HCT116 (cell line): ENCODE measurements around the gene DOCK11. TPM values are rescaled to one million over a fixed set of nuclear protein-coding genes. Genes with fewer than 3 reads are reported as not detected.

Experiments
- ATAC-seq: fragments of 200-7000 bp; cut with Tn5 transposase; 2 replicates; pipeline ENCODE4 v1.9.1; 2020; ENCODE audit warnings: mild to moderate bottlenecking, moderate library complexity
- BruUV-seq: library from RNA; stranded (reverse); fragments of 400-500 nt; replicated peaks from 2 replicates; lab custom pipeline; 2021; lab: Mats Ljungman, UMichigan
- CTCF ChIA-PET: fragments of 300-600 bp; sonication (Branson Sonifier 250); formaldehyde crosslinking; loops from one replicate; lab custom pipeline; 2021; ENCODE audit warnings: antibody characterized with exemption; lab: Charles Lee
- POLR2A ChIA-PET: fragments of 300-600, 350-600 bp; sonication (Branson Sonifier 250); formaldehyde crosslinking; loops from one replicate; lab custom pipeline; 2021; ENCODE audit warnings: antibody characterized with exemption; lab: Charles Lee
- RAD21 ChIA-PET, 2 experiments: fragments of 300-600 bp; sonication (Branson Sonifier 250); formaldehyde crosslinking; loops; one replicate each; lab custom pipeline; 2023; ENCODE audit warnings: low total read pairs in 2 of 2; ENCODE audit not compliant: uncharacterized antibody in 2 of 2, unreplicated experiment in 2 of 2, low non-redundant PET in 1 of 2; lab: Charles Lee
- DNase-seq: peaks from one replicate; pipeline ENCODE4 v3.0.0-alpha.2; 2010; ENCODE audit warnings: low read depth, low spot score
- H2AFZ ChIP-seq: fragments of 200-600 bp; shearing (Covaris generic), sonication (generic); 2 replicates; pipeline ENCODE4 v1.6.1; 2017; ENCODE audit warnings: low read depth, mixed run types, mixed read lengths, antibody characterized with exemption, low read length; ENCODE audit not compliant: poor library complexity, severe bottlenecking
- H3K27ac ChIP-seq: 2 replicates; pipeline ENCODE4 v1.5.1; 2012; ENCODE audit warnings: low read depth, low read length
- H3K27me3 ChIP-seq: fragments of 200-600 bp; sonication (generic); 2 replicates; pipeline ENCODE4 v1.6.1; 2016; ENCODE audit warnings: mixed run types, low read length, mixed read lengths; ENCODE audit not compliant: insufficient read depth
- H3K36me3 ChIP-seq, 2 experiments: fragments of 200-500 bp in 1 of 2; fragments of 200-600 bp in 1 of 2; sonication (Bioruptor generic) in 1 of 2; sonication (generic) in 1 of 2; 2 replicates each; pipeline versions ENCODE4 v1.5.1 to v1.6.1; 2014 to 2016; ENCODE audit warnings: low read length in 2 of 2, inconsistent platforms in 1 of 2, mixed read lengths in 1 of 2, mixed run types in 1 of 2; ENCODE audit not compliant: insufficient read depth in 2 of 2, control insufficient read depth in 1 of 2
- H3K4me1 ChIP-seq, 2 experiments: fragments of 200-600 bp in 1 of 2; sonication (generic) in 1 of 2; 2 replicates each; pipeline versions ENCODE4 v1.5.1 to v1.6.1; 2012 to 2017; ENCODE audit warnings: low read length in 2 of 2, inconsistent platforms in 1 of 2, mild to moderate bottlenecking in 1 of 2, mixed read lengths in 1 of 2, mixed run types in 1 of 2, moderate library complexity in 1 of 2; ENCODE audit not compliant: insufficient read depth in 2 of 2, control insufficient read depth in 1 of 2
- H3K4me2 ChIP-seq: fragments of 200-600 bp; sonication (generic); 2 replicates; pipeline ENCODE4 v1.6.1; 2017; ENCODE audit warnings: mixed run types, low read length, mixed read lengths
- H3K4me3 ChIP-seq, 2 experiments: fragments of 200-600 bp in 1 of 2; sonication (generic) in 1 of 2; replicated peaks in 1 of 2; 2 replicates each; pipeline ENCODE4 v1.5.1; 2011 to 2016; ENCODE audit warnings: low read length in 2 of 2, control low read depth in 1 of 2, low read depth in 1 of 2, mild to moderate bottlenecking in 1 of 2, mixed read lengths in 1 of 2, mixed run types in 1 of 2
- H3K79me2 ChIP-seq: fragments of 200-600 bp; sonication (generic); 2 replicates; pipeline ENCODE4 v1.6.1; 2017; ENCODE audit warnings: mild to moderate bottlenecking, mixed run types, low read length, moderate library complexity, mixed read lengths; ENCODE audit not compliant: insufficient read depth
- H3K9ac ChIP-seq: fragments of 200-600 bp; sonication (generic); 2 replicates; pipeline ENCODE4 v1.6.1; 2016; ENCODE audit warnings: low read length, mixed read lengths
- H3K9me2 ChIP-seq: fragments of 200-600 bp; sonication (generic), shearing (Covaris generic); 2 replicates; pipeline ENCODE4 v1.6.1; 2017; ENCODE audit warnings: mixed run types, mild to moderate bottlenecking, moderate library complexity; ENCODE audit not compliant: insufficient read depth
- H3K9me3 ChIP-seq, 2 experiments: fragments of 200-500 bp in 1 of 2; fragments of 200-600 bp in 1 of 2; sonication (Bioruptor generic) in 1 of 2; sonication (generic) in 1 of 2; 2 replicates each; pipeline ENCODE4 v1.6.1; 2014 to 2017; ENCODE audit warnings: low read length in 2 of 2, mixed read lengths in 2 of 2, inconsistent platforms in 1 of 2, low read depth in 1 of 2, mild to moderate bottlenecking in 1 of 2, mixed run types in 1 of 2, moderate library complexity in 1 of 2; ENCODE audit not compliant: control insufficient read depth in 1 of 2, insufficient read depth in 1 of 2
- H4K20me1 ChIP-seq: fragments of 200-600 bp; sonication (generic), shearing (Covaris generic); 2 replicates; pipeline ENCODE4 v1.6.1; 2017; ENCODE audit warnings: mixed run types, mild to moderate bottlenecking, moderate library complexity; ENCODE audit not compliant: insufficient read depth
- JUND ChIP-seq: IDR thresholded peaks from 2 replicates; pipeline ENCODE4 v1.6.1; 2012
- SRF ChIP-seq: IDR thresholded peaks from 2 replicates; pipeline ENCODE4 v1.6.1; 2012; ENCODE audit warnings: low read depth
- ZBTB33 ChIP-seq: IDR thresholded peaks from 2 replicates; pipeline ENCODE4 v1.6.1; 2011; ENCODE audit warnings: mild to moderate bottlenecking, low read length, moderate library complexity; ENCODE audit not compliant: insufficient replicate concordance; ENCODE audit errors: extremely low read depth
- intact Hi-C: fragments of 100-400 bp; cut with micrococcal nuclease; formaldehyde crosslinking; loops from 2 replicates; pipeline ENCODE4 v1.10.0; 2022
- total RNA-seq: library from RNA; stranded (reverse); gene quantifications from one replicate; pipeline ENCODE4 v1.2.1, GENCODE V29; 2021; ENCODE audit not compliant: unreplicated experiment
- TF ChIP-seq, protein P1 (sequence below): IDR thresholded peaks from 2 replicates; pipeline ENCODE4 v1.6.1; 2012; ENCODE audit warnings: low read depth
- TF ChIP-seq, protein P2 (sequence below), 3 experiments: fragments of 200-600 bp in 1 of 3; sonication (generic) in 1 of 3; IDR thresholded peaks in 2 of 3; conservative IDR thresholded peaks in 1 of 3; 2 replicates each; pipeline ENCODE4 v1.5.1; 2012 to 2017; ENCODE audit warnings: low read depth in 2 of 3, low read length in 2 of 3, antibody characterized with exemption in 1 of 3, borderline replicate concordance in 1 of 3, control low read depth in 1 of 3, mild to moderate bottlenecking in 1 of 3, mixed read lengths in 1 of 3, mixed run types in 1 of 3, moderate library complexity in 1 of 3; ENCODE audit not compliant: insufficient read depth in 1 of 3

DOCK11 gene
- total RNA-seq, 1 experiment from 2014 or later = 0.59 TPM

- H2AFZ ChIP-seq = no peak overlapping the region
- TF ChIP-seq, protein P1, sequence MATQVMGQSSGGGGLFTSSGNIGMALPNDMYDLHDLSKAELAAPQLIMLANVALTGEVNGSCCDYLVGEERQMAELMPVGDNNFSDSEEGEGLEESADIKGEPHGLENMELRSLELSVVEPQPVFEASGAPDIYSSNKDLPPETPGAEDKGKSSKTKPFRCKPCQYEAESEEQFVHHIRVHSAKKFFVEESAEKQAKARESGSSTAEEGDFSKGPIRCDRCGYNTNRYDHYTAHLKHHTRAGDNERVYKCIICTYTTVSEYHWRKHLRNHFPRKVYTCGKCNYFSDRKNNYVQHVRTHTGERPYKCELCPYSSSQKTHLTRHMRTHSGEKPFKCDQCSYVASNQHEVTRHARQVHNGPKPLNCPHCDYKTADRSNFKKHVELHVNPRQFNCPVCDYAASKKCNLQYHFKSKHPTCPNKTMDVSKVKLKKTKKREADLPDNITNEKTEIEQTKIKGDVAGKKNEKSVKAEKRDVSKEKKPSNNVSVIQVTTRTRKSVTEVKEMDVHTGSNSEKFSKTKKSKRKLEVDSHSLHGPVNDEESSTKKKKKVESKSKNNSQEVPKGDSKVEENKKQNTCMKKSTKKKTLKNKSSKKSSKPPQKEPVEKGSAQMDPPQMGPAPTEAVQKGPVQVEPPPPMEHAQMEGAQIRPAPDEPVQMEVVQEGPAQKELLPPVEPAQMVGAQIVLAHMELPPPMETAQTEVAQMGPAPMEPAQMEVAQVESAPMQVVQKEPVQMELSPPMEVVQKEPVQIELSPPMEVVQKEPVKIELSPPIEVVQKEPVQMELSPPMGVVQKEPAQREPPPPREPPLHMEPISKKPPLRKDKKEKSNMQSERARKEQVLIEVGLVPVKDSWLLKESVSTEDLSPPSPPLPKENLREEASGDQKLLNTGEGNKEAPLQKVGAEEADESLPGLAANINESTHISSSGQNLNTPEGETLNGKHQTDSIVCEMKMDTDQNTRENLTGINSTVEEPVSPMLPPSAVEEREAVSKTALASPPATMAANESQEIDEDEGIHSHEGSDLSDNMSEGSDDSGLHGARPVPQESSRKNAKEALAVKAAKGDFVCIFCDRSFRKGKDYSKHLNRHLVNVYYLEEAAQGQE = no peak
- TF ChIP-seq SRF = no peak
- TF ChIP-seq JUND = no peak
- H3K36me3 ChIP-seq = no peaks in the 10 kb centered on the region
- no peaks in the 10 kb centered on the region for H3K4me1 ChIP-seq
- no peak overlapping the region for H3K4me2 ChIP-seq
- ChIA-PET CTCF (no interaction called here), POLR2A (no interaction called here), RAD21 (no interaction called here)
- H3K9ac ChIP-seq = no peak overlapping the region
- BruUV-seq = no TSS peak
- H3K9me2 ChIP-seq = no peaks in the 10 kb centered on the region
- H3K9me3 ChIP-seq = no peaks in the 10 kb centered on the region
- no peak for ATAC-seq
- no peak overlapping the region for H3K4me3 ChIP-seq
- H3K27ac ChIP-seq = no peak overlapping the region
- DNase-seq = no peak
- intact Hi-C loops = no loop called here
- H4K20me1 ChIP-seq = no peaks in the 10 kb centered on the region
- no peaks in the 10 kb centered on the region for H3K27me3 ChIP-seq
- no peaks in the 10 kb centered on the region for H3K79me2 ChIP-seq
Measured at GRCh38 chrX:118677318-118677717, 181.7 kb downstream of the DOCK11 start.

DNA sequence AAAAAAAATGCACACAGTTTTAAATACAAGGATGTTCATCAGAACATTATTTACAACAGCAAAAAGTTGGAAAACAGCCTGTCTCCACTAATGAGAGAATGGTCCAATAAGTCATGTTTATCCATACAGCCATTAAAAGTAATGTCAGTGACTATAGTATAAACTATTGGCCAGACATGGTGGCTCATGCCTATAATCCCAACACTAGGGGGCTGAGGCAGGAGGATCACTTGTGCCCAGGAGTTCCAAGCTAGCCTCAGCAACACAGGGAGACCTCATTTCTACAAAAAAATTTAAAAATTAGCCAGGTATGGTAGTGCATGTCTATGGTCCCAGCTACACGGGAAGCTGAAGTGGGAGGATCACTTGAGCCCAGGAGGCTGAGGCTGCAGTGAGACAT lies 183.7 kb downstream of the DOCK11 start:
- H3K27me3 ChIP-seq = no peaks in the 10 kb centered on the region
- H3K27ac ChIP-seq = no peak overlapping the region
- H3K4me1 ChIP-seq = no peaks in the 10 kb centered on the region
- no peak overlapping the region for H2AFZ ChIP-seq
- H3K9me2 ChIP-seq = no peaks in the 10 kb centered on the region
- H3K79me2 ChIP-seq = no peaks in the 10 kb centered on the region
- H3K36me3 ChIP-seq = no peaks in the 10 kb centered on the region
- H3K4me2 ChIP-seq = no peak overlapping the region
- H3K9me3 ChIP-seq = no peaks in the 10 kb centered on the region
- TF ChIP-seq ZBTB33 = no peak
- TF ChIP-seq, protein P2, sequence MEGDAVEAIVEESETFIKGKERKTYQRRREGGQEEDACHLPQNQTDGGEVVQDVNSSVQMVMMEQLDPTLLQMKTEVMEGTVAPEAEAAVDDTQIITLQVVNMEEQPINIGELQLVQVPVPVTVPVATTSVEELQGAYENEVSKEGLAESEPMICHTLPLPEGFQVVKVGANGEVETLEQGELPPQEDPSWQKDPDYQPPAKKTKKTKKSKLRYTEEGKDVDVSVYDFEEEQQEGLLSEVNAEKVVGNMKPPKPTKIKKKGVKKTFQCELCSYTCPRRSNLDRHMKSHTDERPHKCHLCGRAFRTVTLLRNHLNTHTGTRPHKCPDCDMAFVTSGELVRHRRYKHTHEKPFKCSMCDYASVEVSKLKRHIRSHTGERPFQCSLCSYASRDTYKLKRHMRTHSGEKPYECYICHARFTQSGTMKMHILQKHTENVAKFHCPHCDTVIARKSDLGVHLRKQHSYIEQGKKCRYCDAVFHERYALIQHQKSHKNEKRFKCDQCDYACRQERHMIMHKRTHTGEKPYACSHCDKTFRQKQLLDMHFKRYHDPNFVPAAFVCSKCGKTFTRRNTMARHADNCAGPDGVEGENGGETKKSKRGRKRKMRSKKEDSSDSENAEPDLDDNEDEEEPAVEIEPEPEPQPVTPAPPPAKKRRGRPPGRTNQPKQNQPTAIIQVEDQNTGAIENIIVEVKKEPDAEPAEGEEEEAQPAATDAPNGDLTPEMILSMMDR (IDR thresholded peaks at IDR 0.05 in 2 of 3, conservative IDR thresholded peaks at IDR 0.05 in 1 of 3; ENCODE audit: borderline replicate concordance in 1 of 3, insufficient read depth in 1 of 3, low read depth in 2 of 3, low read length in 2 of 3) = peak in 2 of 3 experiments; percentile 16 to 19; a peak in 1 of 6 replicates
- CTCF ChIA-PET = no interaction called here
- intact Hi-C loops = no loop called here
- POLR2A ChIA-PET = no interaction called here
- DNase-seq (no peak), ATAC-seq (peak; percentile 54; the same call in 1 of the 2 replicates)
- H4K20me1 ChIP-seq = no peaks in the 10 kb centered on the region
- no peak overlapping the region for H3K9ac ChIP-seq
- no peak overlapping the region for H3K4me3 ChIP-seq
- no TSS peak for BruUV-seq
- RAD21 ChIA-PET = no interaction called here
